HS-27A (cell line): ENCODE measurements around the gene RPN2.

ENCODE experiments used
- DNase-seq: peaks from one replicate; pipeline ENCODE4 v3.0.0-alpha.2; 2012; ENCODE audit warnings: low read depth, missing footprints

The RPN2 gene

DNA sequence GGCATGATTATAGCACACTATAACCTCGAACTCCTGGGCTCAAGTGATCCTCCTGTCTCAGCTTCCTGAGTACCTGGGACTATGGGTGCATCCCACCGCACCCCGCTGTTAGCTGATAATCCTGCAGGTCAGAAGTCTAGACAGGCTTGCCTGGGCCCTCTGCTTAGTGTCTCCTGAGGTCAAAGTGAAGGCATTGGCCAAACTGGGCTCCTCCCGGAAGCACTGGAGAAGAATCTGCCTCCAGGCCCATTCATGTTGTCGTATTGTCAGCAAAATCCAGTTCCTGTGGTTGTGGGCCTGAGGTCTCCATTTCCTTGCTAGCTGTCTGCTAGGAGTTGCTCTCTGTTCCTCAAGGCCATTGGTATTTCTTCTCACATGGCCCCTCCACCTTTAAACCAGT lies 6.6 kb downstream of the RPN2 start:
- no peak for DNase-seq

- no peak for DNase-seq
These were observed 9.7 kb downstream of the RPN2 start for GRCh38 chr20:37188787-37189186.

GRCh38 chr20:37189416-37190016 lies 10.4 kb downstream of the RPN2 start:
- DNase-seq = no peak

GRCh38 chr20:37190354-37191112 lies 11.4 kb downstream of the RPN2 start:
- DNase-seq = no peak

GRCh38 chr20:37192137-37192854 lies 13.2 kb downstream of the RPN2 start:
- peak; percentile 46 for DNase-seq

GRCh38 chr20:37193226-37193625 lies 14.1 kb downstream of the RPN2 start:
- DNase-seq = no peak

- no peak for DNase-seq
These were observed 14.7 kb downstream of the RPN2 start for GRCh38 chr20:37193821-37194220.

GRCh38 chr20:37194621-37195417 lies 15.7 kb downstream of the RPN2 start:
- DNase-seq = no peak

- no peak for DNase-seq
These were observed 20.0 kb downstream of the RPN2 start for GRCh38 chr20:37198932-37199660.

- DNase-seq = no peak
These were observed 21.2 kb downstream of the RPN2 start for GRCh38 chr20:37200376-37200775.

DNA sequence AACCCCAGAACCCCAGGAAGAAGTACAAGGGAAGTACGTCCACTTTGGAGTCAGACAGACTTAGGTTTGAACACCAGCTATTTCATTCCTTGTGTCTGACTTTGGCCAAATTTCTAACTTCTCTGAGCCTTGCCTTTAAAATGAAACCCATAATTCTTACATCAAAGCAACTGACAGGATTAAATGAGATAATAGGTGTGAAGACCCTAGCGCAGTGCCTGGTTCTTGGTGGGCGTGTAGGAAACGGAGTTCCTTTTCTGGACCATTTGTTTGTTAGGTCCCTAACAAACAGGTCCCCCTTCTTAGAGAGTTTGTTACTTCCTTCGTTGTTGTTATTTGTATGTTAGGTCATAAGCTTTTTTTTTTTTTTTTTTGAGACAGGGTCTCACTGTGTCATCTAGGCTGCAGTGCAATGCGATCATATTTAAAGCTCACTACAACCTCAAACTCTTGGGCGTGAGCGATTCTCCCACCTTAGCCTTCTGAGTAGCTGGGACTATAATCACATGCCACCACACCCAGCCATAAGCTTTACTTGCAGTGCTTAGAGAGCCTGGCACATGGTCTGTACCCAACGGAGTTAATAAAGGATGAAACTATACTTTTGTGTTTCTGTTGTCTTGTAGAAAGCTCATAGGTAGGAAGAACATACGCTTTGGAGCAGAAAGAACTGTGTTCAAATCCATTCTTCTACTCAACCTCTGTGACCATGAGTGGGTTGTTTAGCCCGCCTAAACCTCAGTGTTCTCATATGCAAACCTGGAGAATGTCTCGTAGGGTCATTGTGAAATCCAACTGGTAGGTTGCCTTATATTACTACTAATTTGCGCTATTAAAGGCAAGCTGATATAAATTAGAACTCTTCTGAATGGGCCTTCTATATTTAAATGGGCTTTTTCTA lies 22.0 kb downstream of the RPN2 start:
- DNase-seq = no peak

DNA sequence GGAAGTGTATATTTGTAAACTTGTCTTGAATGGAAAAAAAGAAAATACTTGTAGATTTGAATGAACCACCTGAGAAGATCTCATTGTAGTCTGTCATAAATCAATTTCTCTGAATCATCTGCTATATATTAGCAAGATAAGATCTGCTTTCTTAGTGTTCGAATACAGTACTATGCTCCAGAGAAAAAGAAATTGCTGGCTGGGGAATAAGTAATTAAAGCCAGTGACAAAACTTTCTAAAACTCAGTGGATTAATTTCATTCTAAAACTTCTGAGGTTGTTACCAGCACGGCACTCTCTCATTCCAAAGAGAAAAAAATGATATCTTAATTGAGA lies 22.7 kb downstream of the RPN2 start:
- no peak for DNase-seq

GRCh38 chr20:37202267-37202943 lies 23.3 kb downstream of the RPN2 start:
- DNase-seq = peak; percentile 77

GRCh38 chr20:37204056-37204455 lies 24.9 kb downstream of the RPN2 start:
- no peak for DNase-seq

DNA sequence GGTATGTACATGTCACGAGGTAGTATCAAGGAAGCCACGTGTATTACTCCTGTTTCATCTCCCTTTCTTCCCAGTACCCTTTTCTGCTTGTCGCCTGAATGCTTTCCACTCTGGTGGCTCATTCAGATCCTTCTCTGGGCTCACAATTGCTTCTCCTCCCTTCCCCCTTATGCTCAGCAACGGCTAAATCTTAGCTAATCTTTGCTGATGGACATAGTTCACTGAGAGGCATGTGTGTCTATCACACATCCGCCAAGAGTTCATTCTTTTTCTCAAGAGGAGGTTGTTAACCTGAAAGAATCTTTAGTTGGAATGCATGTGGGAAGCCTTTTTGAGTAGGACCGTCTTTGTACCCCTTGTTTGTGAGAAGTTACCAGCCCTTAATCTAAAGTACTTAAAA lies 26.0 kb downstream of the RPN2 start:
- no peak for DNase-seq

DNA sequence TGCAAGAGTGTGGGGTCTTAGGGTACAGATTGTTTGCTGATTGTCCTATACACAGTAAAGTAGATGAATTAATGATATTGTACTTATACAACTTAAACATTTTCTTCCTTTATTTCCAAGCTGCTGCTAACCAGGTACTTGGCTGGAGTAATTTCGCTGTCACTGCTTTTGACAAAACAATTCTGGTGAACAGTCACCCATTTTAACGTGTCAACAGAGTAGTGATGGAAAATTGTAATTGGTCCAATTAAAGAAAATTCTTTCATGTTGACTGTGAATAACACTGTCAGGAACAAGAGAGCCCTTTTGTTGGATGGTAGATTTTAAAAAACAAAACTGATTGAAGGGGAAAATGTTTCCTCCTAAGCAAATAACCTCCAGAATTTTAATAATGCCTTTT lies 26.7 kb downstream of the RPN2 start:
- no peak for DNase-seq

- DNase-seq = no peak
These were observed 28.0 kb downstream of the RPN2 start for GRCh38 chr20:37207171-37207570.

DNA sequence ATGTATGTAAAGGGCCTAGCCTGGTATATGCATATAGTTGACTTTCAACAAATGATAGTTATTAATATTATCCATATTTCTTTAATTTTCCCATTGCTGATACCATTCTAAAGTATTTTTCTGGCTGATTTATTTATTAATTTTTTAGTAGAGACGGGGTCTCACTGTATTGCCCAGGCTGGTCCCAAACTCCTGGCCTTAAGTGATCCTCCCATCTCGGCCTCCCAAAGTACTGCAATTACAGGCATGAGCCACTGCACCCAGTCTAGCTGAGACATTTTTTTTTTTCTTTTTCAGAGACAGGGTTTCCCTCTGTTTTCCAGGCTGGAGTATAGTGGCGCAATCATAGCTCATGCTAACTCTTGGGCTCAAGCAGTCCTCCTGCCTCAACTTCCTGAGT lies 30.1 kb downstream of the RPN2 start:
- DNase-seq = no peak

- DNase-seq = no peak
These were observed 30.7 kb downstream of the RPN2 start for GRCh38 chr20:37209661-37210314.

DNA sequence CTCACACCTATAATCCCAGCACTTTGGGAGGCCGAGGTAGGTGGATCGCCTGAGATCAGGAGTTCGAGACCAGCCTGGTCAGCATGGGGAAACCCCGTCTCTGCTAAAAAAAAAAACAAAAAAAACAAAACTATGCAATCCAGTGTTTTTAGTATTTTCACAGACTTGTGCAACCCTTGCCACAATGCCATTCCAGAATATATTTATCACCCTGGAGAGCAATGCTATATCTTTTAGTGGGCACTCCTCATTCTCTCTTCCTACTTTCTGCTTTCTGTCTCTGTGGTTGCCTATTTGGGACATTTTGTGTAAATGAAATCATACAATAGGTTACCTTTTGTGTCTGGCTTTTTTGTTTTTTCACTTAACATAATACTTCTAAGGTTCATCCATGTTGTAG lies 39.3 kb downstream of the RPN2 start:
- DNase-seq = no peak
